T1000 (cell line): Measurements from ENCODE around the gene PRDM16.

Source experiments
- DNase-seq: peaks from one replicate; lab custom pipeline; 2025; ENCODE audit warnings: mixed read lengths; lab: John Stamatoyannopoulos, UW

The PRDM16 gene

GRCh38 chr1:3242408-3243260 is 173.6 kb downstream of the PRDM16 start:
- no peak for DNase-seq

- DNase-seq, result no peak
Observed at GRCh38 chr1:3243304-3243703, 174.3 kb downstream of the PRDM16 start.

- DNase-seq, result no peak
Observed at GRCh38 chr1:3244025-3244926, 175.3 kb downstream of the PRDM16 start.

GRCh38 chr1:3244927-3245315 is 175.9 kb downstream of the PRDM16 start:
- DNase-seq, result no peak

- no peak for DNase-seq
Observed at GRCh38 chr1:3245344-3245743, 176.3 kb downstream of the PRDM16 start.

- DNase-seq, result no peak
Observed at GRCh38 chr1:3245768-3246167, 176.8 kb downstream of the PRDM16 start.

- DNase-seq, result no peak
Observed at GRCh38 chr1:3246251-3246650, 177.2 kb downstream of the PRDM16 start.

GRCh38 chr1:3247521-3248121 is 178.6 kb downstream of the PRDM16 start:
- no peak for DNase-seq

- DNase-seq, result no peak
Observed at GRCh38 chr1:3248155-3249141, 179.4 kb downstream of the PRDM16 start.

- DNase-seq, result no peak
Observed at GRCh38 chr1:3249231-3249630, 180.2 kb downstream of the PRDM16 start.

- no peak for DNase-seq
Observed at GRCh38 chr1:3249631-3250501, 180.9 kb downstream of the PRDM16 start.

GRCh38 chr1:3250624-3251023 is 181.6 kb downstream of the PRDM16 start:
- no peak for DNase-seq

- DNase-seq, result no peak
Observed at GRCh38 chr1:3251099-3251806, 182.2 kb downstream of the PRDM16 start.

- no peak for DNase-seq
Observed at GRCh38 chr1:3251807-3252428, 182.9 kb downstream of the PRDM16 start.

GRCh38 chr1:3255680-3256079 is 186.7 kb downstream of the PRDM16 start:
- no peak for DNase-seq

GRCh38 chr1:3257788-3258187 is 188.8 kb downstream of the PRDM16 start:
- DNase-seq, result no peak

GRCh38 chr1:3258386-3259003 is 189.5 kb downstream of the PRDM16 start:
- no peak for DNase-seq

- DNase-seq, result no peak
Observed at GRCh38 chr1:3259020-3259419, 190.0 kb downstream of the PRDM16 start.
